Endodermal cell (in vitro differentiated cells): ENCODE measurements around the gene NSG2. TPM values are rescaled to one million over a fixed set of nuclear protein-coding genes. Genes with fewer than 3 reads are reported as not detected.
A peak's percentile ranks its signal among the peaks of the same experiment; 100 is the strongest.

Experiments used
- DNase-seq: peaks from one replicate; pipeline ENCODE4 v3.0.0-alpha.2; 2017
- H3K27ac ChIP-seq: 2 replicates; pipeline ENCODE4 v1.5.1; 2013; ENCODE audit warnings: mild to moderate bottlenecking, low read depth, low read length, moderate library complexity
- H3K27me3 ChIP-seq: 2 replicates; pipeline ENCODE4 v1.6.1; 2013; ENCODE audit warnings: mild to moderate bottlenecking, low read length, moderate library complexity; ENCODE audit not compliant: insufficient read depth, control insufficient read depth, poor library complexity, severe bottlenecking
- H3K36me3 ChIP-seq: 2 replicates; pipeline ENCODE4 v1.7.0; 2013; ENCODE audit warnings: mild to moderate bottlenecking, low read length, moderate library complexity; ENCODE audit not compliant: control insufficient read depth, insufficient read depth
- H3K4me1 ChIP-seq: one replicate; pipeline ENCODE4 v1.7.0; 2013; ENCODE audit warnings: low read length; ENCODE audit not compliant: control insufficient read depth, insufficient read depth
- H3K4me3 ChIP-seq: 2 replicates; pipeline ENCODE4 v1.5.1; 2013; ENCODE audit warnings: mild to moderate bottlenecking, low read length, moderate library complexity
- H3K9ac ChIP-seq: 2 replicates; pipeline ENCODE4 v1.6.1; 2013; ENCODE audit warnings: mild to moderate bottlenecking, low read length, moderate library complexity; ENCODE audit not compliant: poor library complexity, severe bottlenecking; ENCODE audit errors: extremely low read depth
- H3K9me3 ChIP-seq: 2 replicates; pipeline ENCODE4 v1.6.1; 2013; ENCODE audit warnings: mild to moderate bottlenecking, low read length, moderate library complexity; ENCODE audit not compliant: control insufficient read depth
- H3K27ac Mint-ChIP-seq: 2 replicates; pipeline ENCODE4 v1.8.0; 2020; ENCODE audit warnings: mixed read lengths
- H3K27me3 Mint-ChIP-seq: 2 replicates; pipeline ENCODE4 v1.8.0; 2021; ENCODE audit warnings: mild to moderate bottlenecking, mixed read lengths; ENCODE audit not compliant: insufficient read depth
- H3K36me3 Mint-ChIP-seq: 2 replicates; pipeline ENCODE4 v1.8.0; 2020; ENCODE audit warnings: low read depth, mixed read lengths
- H3K4me1 Mint-ChIP-seq: 2 replicates; pipeline ENCODE4 v1.8.0; 2020; ENCODE audit warnings: mixed read lengths
- H3K4me3 Mint-ChIP-seq: 2 replicates; pipeline ENCODE4 v1.8.0; 2020; ENCODE audit warnings: mild to moderate bottlenecking, moderate library complexity, mixed read lengths
- H3K9me3 Mint-ChIP-seq: 2 replicates; pipeline ENCODE4 v1.8.0; 2020; ENCODE audit warnings: mild to moderate bottlenecking, mixed read lengths
- WGBS, 2 experiments: methylation state at CpG; one replicate each; pipeline versions ENCODE4 v1.1.5 to v1.1.7; 2013; ENCODE audit warnings: missing lambda C conversion rate in 2 of 2, mixed read lengths in 1 of 2; ENCODE audit not compliant: insufficient coverage in 1 of 2, insufficient read length in 1 of 2; 5-methylcytosine and 5-hydroxymethylcytosine counted together
- total RNA-seq, 2 donors: library from RNA; stranded (reverse); fragmentation: NEBNext Ultra II Directional in 1 of 2; extraction: Animal tissue kit (Norgen Biotek cat#: 25700) in 1 of 2; gene quantifications; 2 replicates in 1 of 2; 3 replicates in 1 of 2; pipeline ENCODE4 v1.2.1, GENCODE V29; 2021
- TF ChIP-seq, protein P1 (sequence below): fragments of 200-600 bp; sonication (generic); conservative IDR thresholded peaks from 2 replicates; pipeline ENCODE4 v1.5.0; 2021; ENCODE audit warnings: antibody characterized with exemption, mild to moderate bottlenecking

NSG2 gene
- total RNA-seq, 2 donors from 2014 or later, result not detected

DNA sequence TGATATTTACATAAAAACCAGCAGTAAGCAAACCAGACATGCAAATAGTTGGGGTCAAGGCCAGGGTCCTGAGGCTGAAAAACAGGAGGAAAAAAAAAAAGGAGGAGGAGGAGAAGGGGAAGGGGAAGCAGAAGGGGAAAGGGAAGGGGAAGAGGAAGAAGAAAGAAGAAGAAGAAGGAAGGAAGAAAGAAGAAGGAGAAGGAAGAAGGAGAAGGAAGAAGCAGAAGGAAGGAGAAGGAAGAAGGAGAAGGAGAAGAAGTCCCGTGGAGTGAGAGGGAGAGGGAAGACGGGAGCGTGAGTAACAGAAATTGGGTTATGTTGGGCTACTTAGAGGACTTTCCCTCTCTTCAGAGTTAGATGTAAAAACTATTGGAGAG, 24.6 kb upstream of the NSG2 start:
- no peaks in the 10 kb centered on the region for H3K9me3 ChIP-seq
- no peak overlapping the region for H3K4me3 ChIP-seq
- no peak for DNase-seq
- Mint-ChIP-seq H3K27me3 (peaks cover 2% of the 10 kb centered on the region), H3K4me3 (no peak overlapping the region), H3K4me1 (peaks cover 15% of the 10 kb centered on the region), H3K36me3 (no peaks in the 10 kb centered on the region), H3K27ac (no peak overlapping the region), H3K9me3 (peaks cover 18% of the 10 kb centered on the region)
- no peaks in the 10 kb centered on the region for H3K36me3 ChIP-seq
- TF ChIP-seq, protein P1, sequence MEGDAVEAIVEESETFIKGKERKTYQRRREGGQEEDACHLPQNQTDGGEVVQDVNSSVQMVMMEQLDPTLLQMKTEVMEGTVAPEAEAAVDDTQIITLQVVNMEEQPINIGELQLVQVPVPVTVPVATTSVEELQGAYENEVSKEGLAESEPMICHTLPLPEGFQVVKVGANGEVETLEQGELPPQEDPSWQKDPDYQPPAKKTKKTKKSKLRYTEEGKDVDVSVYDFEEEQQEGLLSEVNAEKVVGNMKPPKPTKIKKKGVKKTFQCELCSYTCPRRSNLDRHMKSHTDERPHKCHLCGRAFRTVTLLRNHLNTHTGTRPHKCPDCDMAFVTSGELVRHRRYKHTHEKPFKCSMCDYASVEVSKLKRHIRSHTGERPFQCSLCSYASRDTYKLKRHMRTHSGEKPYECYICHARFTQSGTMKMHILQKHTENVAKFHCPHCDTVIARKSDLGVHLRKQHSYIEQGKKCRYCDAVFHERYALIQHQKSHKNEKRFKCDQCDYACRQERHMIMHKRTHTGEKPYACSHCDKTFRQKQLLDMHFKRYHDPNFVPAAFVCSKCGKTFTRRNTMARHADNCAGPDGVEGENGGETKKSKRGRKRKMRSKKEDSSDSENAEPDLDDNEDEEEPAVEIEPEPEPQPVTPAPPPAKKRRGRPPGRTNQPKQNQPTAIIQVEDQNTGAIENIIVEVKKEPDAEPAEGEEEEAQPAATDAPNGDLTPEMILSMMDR, result no peak
- H3K4me1 ChIP-seq, result no peaks in the 10 kb centered on the region
- no peak overlapping the region for H3K27ac ChIP-seq
- no peak overlapping the region for H3K9ac ChIP-seq
- no peaks in the 10 kb centered on the region for H3K27me3 ChIP-seq
- 86 to 91% methylated on average over 3 of the region's 3 CpGs for WGBS, 2 experiments

DNA sequence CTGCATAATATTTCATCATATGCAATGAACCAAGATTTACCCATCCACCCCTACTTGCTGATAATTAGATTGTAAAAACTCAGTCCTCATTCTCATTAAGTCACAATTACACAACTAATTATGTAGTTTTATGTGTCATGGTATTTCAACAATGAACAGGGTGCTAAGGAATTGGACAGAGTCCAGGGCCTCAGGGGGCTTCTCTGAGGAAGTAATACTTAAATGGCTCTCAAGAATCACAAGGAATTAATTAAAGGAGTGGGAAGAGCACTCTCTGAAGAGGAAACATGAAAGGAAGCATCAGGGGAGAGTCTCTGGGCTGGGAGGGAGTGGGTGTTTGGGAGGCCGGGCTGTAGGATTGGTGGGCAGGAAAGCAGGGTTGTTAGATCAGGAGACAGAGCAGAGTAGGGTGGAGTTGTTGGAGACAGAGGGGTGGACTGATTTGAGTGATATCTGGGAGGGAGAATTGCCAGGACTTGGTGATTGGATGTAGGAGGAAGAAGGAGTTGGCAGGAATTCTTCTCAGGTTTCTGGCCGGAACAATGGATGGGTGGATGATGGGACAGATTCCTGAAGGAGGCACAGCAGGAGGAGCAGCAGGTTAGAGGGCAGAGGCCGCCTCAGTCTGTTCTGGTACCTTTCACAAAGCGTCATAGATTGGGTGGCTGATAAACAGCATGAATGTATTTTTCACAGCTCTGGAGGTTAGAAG, 23.0 kb upstream of the NSG2 start:
- 48 to 59% methylated on average over 3 to 4 of the region's 4 CpGs for WGBS, 2 experiments
- H3K9me3 Mint-ChIP-seq, result peaks cover 18% of the 10 kb centered on the region
- Histone ChIP-seq H3K27me3 (no peaks in the 10 kb centered on the region), H3K27ac (no peak overlapping the region), H3K36me3 (no peaks in the 10 kb centered on the region), H3K4me1 (no peaks in the 10 kb centered on the region), H3K9me3 (no peaks in the 10 kb centered on the region), H3K9ac (no peak overlapping the region), H3K4me3 (no peak overlapping the region)
- H3K27ac Mint-ChIP-seq, result no peak overlapping the region
- TF ChIP-seq, protein P1, result no peak
- no peak overlapping the region for H3K4me3 Mint-ChIP-seq
- H3K36me3 Mint-ChIP-seq, result no peaks in the 10 kb centered on the region
- peak; percentile 84 for DNase-seq
- H3K27me3 Mint-ChIP-seq, result peaks cover 3% of the 10 kb centered on the region
- peaks cover 15% of the 10 kb centered on the region for H3K4me1 Mint-ChIP-seq

DNA sequence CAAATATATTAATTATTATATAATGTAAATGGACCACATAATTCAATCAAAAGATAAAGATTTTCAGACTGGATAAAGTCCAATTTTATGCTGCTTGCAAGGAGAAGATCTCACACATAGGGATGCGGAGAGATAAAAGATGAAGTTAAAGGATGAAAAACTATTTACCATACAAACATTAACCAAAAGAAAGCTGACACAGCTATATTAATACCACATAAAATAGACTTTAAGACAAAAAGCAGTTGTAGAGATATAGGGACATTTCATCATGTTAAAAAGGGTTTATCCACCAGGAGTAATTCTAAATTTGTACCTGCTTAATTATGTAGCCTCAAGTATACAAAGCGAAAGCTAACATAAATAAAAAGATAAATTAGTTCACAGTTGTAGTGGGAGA, 15.2 kb upstream of the NSG2 start:
- Histone ChIP-seq H3K9me3 (peaks cover 13% of the 10 kb centered on the region), H3K4me3 (no peak overlapping the region), H3K27me3 (no peaks in the 10 kb centered on the region), H3K9ac (no peak overlapping the region), H3K36me3 (no peaks in the 10 kb centered on the region), H3K27ac (no peak overlapping the region), H3K4me1 (no peaks in the 10 kb centered on the region)
- no peaks in the 10 kb centered on the region for H3K36me3 Mint-ChIP-seq
- no peak for DNase-seq
- TF ChIP-seq, protein P1, result no peak
- peaks cover 14% of the 10 kb centered on the region for H3K9me3 Mint-ChIP-seq
- no CpG with 5 or more reads among the region's 2 CpGs for WGBS, 2 experiments
- no peak overlapping the region for H3K27ac Mint-ChIP-seq
- peaks cover 3% of the 10 kb centered on the region for H3K4me1 Mint-ChIP-seq
- H3K27me3 Mint-ChIP-seq, result peaks cover 4% of the 10 kb centered on the region
- H3K4me3 Mint-ChIP-seq, result no peak overlapping the region
